Measurements from ENCODE around the gene BACH2. TPM values are rescaled to one million over a fixed set of nuclear protein-coding genes. Genes with fewer than 3 reads are reported as not detected.
A peak's percentile ranks its signal among the peaks of the same experiment; 100 is the strongest.

BACH2 gene
- total RNA-seq, 4 donors from 2014 or later: 9.3 to 34.5 (median 11.1) TPM

DNA sequence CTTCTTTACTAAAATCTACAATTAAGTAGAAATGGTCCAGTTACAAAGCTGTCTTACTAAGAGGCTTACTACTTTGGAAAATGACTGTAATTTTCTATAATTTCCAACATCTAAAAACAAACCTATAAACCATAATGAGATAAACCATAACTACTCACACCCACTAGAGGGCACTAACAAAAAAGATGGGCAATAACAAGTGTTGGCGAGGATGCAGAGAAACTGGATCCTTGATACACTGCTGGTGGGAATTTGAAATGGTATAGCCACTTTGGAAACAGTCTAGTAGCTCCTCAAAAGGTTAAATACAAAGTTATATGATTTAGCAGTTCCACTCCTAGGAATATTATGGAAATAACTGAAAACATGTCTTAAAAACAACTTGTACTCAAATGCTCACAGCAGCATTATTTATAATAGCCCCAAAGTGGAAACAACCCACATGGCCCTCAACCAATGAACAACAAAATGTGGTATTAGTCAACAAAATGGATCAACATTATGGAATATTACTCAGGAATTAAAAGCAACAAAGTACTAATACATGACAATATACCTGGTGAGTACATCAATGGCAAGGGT, 351.7 kb downstream of the BACH2 start:
- TF ChIP-seq, protein P1, sequence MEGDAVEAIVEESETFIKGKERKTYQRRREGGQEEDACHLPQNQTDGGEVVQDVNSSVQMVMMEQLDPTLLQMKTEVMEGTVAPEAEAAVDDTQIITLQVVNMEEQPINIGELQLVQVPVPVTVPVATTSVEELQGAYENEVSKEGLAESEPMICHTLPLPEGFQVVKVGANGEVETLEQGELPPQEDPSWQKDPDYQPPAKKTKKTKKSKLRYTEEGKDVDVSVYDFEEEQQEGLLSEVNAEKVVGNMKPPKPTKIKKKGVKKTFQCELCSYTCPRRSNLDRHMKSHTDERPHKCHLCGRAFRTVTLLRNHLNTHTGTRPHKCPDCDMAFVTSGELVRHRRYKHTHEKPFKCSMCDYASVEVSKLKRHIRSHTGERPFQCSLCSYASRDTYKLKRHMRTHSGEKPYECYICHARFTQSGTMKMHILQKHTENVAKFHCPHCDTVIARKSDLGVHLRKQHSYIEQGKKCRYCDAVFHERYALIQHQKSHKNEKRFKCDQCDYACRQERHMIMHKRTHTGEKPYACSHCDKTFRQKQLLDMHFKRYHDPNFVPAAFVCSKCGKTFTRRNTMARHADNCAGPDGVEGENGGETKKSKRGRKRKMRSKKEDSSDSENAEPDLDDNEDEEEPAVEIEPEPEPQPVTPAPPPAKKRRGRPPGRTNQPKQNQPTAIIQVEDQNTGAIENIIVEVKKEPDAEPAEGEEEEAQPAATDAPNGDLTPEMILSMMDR (IDR thresholded peaks at IDR 0.05): no peak
- no peak for TF ChIP-seq POLR2A (IDR thresholded peaks at IDR 0.05)
- 87 to 95% methylated on average over 1 of the region's 1 CpG for WGBS, 2 donors
- intact Hi-C loops (cut with DNase I; ENCODE audit: low total_unique reads): no loop called here
- no peak overlapping the region for H3K4me3 ChIP-seq (ENCODE audit: low read depth, poor library complexity, severe bottlenecking)
- no peak for DNase-seq (ENCODE audit: low spot score in 2 of 2)

DNA sequence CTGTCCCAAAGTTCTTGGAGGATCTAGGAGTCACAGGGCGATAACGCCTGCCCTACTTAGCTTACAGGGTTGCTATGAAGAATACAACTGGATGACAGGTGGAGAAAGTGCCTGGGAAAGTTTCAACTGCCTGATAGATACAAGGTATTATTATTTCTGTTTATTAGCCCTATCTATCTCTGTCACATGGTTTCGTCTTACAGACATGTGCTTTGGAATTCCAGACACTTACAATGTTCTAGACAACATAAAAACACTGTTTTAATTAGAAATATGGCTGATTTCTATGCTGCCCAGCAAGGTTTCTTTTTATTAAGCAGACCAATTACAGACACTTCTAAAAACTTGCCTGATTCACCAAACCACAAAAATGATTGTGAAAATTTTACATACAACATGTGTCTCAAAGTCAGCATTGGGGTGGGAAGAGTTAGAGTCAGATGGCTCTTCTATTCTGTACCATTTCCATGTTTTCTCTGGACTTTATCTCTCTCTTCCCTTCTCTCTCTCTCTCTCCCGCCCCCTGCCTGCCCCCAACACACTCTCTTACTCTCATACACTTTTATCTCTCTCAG, 352.4 kb downstream of the BACH2 start:
- no peak overlapping the region for H3K4me3 ChIP-seq (ENCODE audit: low read depth, poor library complexity, severe bottlenecking)
- no peak for DNase-seq (ENCODE audit: low spot score in 2 of 2)
- TF ChIP-seq, protein P1 (IDR thresholded peaks at IDR 0.05): no peak
- TF ChIP-seq POLR2A (IDR thresholded peaks at IDR 0.05): no peak
- intact Hi-C loops (cut with DNase I; ENCODE audit: low total_unique reads): no loop called here
- 92 to 97% methylated on average over 4 of the region's 4 CpGs for WGBS, 2 donors

DNA sequence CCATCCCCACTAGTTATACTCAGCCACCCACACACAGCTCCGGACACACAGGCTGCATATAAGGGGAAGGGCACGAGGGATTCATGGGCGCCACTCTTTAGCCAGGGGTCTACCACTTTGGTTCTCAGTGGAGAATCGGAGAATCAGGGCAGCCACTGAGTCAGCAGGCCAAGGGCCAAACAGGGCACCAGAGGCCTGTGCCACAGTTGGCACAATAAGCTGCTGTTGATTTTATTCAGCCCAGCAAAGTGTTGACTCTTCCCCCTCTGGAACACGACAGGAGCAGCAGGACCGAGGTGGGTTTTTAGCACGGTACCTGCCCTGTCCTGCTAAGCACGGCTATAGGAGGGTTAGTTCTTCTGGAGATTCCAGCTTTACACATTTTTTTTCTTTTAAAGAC, 354.0 kb downstream of the BACH2 start:
- intact Hi-C loops (cut with DNase I; ENCODE audit: low total_unique reads): no loop called here
- TF ChIP-seq POLR2A (IDR thresholded peaks at IDR 0.05): no peak
- 96 to 99% methylated on average over 8 of the region's 8 CpGs for WGBS, 2 donors
- DNase-seq (ENCODE audit: low spot score in 2 of 2): no peak
- no peak overlapping the region for H3K4me3 ChIP-seq (ENCODE audit: low read depth, poor library complexity, severe bottlenecking)

DNA sequence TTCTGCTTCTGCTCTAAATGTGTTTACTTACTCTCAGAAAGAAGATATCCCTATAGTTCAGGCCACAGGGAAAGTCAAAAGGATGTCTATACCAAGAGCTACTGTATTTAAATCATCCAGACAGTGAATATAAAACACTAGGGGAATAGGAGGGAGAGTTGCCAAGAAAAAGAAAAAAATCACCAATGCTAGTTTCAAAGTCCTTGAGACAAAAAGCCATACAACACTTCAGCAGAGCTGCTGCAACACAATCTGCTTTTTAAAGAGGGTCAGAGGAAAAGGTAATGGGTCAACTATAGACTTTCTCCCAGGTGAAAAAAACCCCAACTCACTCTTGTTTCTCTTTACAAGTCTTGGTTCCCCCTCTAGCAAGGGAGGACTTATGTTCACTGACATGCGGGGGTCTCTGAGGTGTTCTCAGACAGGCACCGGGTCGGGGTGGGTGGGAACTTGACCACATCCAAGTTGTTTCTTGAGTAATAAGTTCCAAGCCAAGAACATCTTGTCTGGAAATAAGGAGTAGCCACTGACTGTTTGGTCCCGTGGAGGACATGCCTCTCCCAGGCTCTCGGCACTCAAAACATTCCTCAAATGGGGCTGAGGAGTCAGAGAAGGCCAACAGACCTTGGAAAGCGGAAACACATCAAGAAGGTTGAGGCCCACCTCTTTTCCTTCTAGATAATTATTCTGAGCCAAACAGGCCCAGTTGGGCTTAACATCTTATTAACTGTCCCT, 354.7 kb downstream of the BACH2 start:
- no peak for DNase-seq (ENCODE audit: low spot score in 2 of 2)
- TF ChIP-seq, protein P1 (IDR thresholded peaks at IDR 0.05): no peak
- no peak for TF ChIP-seq POLR2A (IDR thresholded peaks at IDR 0.05)
- intact Hi-C loops (cut with DNase I; ENCODE audit: low total_unique reads): no loop called here
- WGBS, 2 donors: 83 to 86% methylated on average over 6 of the region's 6 CpGs
- no peak overlapping the region for H3K4me3 ChIP-seq (ENCODE audit: low read depth, poor library complexity, severe bottlenecking)

DNA sequence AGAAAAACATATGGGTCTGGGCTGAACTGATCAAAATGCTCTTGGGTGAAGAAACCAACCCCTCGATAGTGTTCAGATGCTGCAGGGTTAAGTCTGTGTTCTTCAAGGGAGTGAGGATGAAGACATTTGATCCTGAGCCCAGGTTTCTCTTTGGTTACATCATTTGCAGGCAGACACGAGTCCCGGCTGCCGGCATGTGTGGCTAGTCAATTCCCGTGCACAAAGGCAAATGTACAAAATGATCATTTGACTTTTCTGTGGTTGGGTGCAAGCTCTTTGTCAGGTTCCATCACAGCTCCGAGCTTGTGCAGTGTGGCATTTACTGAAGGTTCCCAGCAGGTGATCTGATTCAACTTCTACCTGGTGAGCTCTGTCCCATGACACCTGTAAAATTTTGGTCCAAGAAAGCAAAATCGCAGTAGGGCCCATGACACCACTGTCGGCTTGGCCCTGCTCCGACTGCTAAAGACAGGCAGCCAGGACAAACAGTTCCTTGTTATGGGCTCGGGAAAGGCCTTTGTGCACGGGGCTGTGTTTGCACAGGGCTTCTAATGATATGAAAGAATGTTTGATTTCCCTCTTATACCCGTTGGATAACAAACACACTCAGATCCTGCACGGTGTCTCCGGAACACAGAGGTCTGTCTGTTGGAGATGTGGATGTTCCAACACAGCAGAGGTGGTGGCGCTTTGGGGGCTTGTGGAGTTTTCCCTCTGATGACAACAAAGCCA, 355.4 kb downstream of the BACH2 start:
- DNase-seq (ENCODE audit: low spot score in 2 of 2): peak in 1 of 2 donors; percentile 60
- TF ChIP-seq, protein P1 (IDR thresholded peaks at IDR 0.05): no peak
- TF ChIP-seq POLR2A (IDR thresholded peaks at IDR 0.05): no peak
- intact Hi-C loops (cut with DNase I; ENCODE audit: low total_unique reads): no loop called here
- 63 to 67% methylated on average over 15 of the region's 15 CpGs for WGBS, 2 donors
- no peak overlapping the region for H3K4me3 ChIP-seq (ENCODE audit: low read depth, poor library complexity, severe bottlenecking)
